ENCODE data around the gene ANKH.

ANKH gene

GRCh38 chr5:14778792-14779070 is 92.8 kb downstream of the ANKH start:
- H3K4me3 Mint-ChIP-seq: no peak overlapping the region
- no peak overlapping the region for H3K27ac Mint-ChIP-seq
- H3K27me3 Mint-ChIP-seq: no peaks in the 10 kb centered on the region
- H3K4me1 Mint-ChIP-seq: peaks cover 24% of the 10 kb centered on the region
- H3K9me3 Mint-ChIP-seq: no peaks in the 10 kb centered on the region
- no peak for DNase-seq
- no peak for ATAC-seq

GRCh38 chr5:14777932-14778791 is 93.4 kb downstream of the ANKH start:
- no peak overlapping the region for H3K27ac Mint-ChIP-seq
- no peak for ATAC-seq

GRCh38 chr5:14777187-14777586 is 94.4 kb downstream of the ANKH start:
- H3K4me1 Mint-ChIP-seq: peaks cover 17% of the 10 kb centered on the region
- no peak for ATAC-seq
- DNase-seq: no peak
- no peak overlapping the region for H3K27ac Mint-ChIP-seq
- H3K9me3 Mint-ChIP-seq: no peaks in the 10 kb centered on the region
- no peaks in the 10 kb centered on the region for H3K27me3 Mint-ChIP-seq
- no peak overlapping the region for H3K4me3 Mint-ChIP-seq

More at GRCh38 chr5:14777932-14778791, 93.4 kb downstream of the ANKH start:
- H3K4me3 Mint-ChIP-seq: no peak overlapping the region
- no peaks in the 10 kb centered on the region for H3K9me3 Mint-ChIP-seq
- DNase-seq: no peak
- peaks cover 19% of the 10 kb centered on the region for H3K4me1 Mint-ChIP-seq
- H3K27me3 Mint-ChIP-seq: no peaks in the 10 kb centered on the region

GRCh38 chr5:14776602-14777001 is 95.0 kb downstream of the ANKH start:
- Mint-ChIP-seq H3K4me1 (peaks cover 11% of the 10 kb centered on the region), H3K27me3 (no peaks in the 10 kb centered on the region), H3K9me3 (no peaks in the 10 kb centered on the region), H3K27ac (no peak overlapping the region), H3K4me3 (no peak overlapping the region)
- DNase-seq (no peak), ATAC-seq (no peak)

DNA sequence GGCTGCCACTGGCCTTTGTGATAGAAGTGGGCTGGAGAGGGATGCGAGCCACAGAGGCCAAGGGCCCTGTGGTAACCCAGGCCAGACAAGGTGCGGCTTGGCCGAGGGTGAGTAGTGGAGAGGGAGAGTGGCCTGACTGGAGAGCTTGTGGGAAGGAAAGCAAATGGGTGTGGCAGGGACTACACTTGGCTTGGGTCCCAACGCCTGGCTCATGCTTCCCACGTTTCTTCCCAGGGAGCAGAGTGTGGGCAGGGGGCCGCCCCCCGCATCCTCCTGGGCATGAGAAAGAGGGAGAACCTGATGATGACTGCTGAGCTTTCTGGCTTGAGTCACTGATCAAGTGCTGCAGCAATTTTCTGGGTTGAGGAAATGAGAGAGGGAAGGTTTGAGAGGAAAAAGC is 95.7 kb downstream of the ANKH start:
- H3K4me3 Mint-ChIP-seq: no peak overlapping the region
- DNase-seq (no peak), ATAC-seq (no peak)
- H3K27ac Mint-ChIP-seq: peak overlapping the region in 1 of 2 donors; percentile 1
- peaks cover 3% of the 10 kb centered on the region for H3K4me1 Mint-ChIP-seq
- H3K27me3 Mint-ChIP-seq: no peaks in the 10 kb centered on the region
- no peaks in the 10 kb centered on the region for H3K9me3 Mint-ChIP-seq

DNA sequence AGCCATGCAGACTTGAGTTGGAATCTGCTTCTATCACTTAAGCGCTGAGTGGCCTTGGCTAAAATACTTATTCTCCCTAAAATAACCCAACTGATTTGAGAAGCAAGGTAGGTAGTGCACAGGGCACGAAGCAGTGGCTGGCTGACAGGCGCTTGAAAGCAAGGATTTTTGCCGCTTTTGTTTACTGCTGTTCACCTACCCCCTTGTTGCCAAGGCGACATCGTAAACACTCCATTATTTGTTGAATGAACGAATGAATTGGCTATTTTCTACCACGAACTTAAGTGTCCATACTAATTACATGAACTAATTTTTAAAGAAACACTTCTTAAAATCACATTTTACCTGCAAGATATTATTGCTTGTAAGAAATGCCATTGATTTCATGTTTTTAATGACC is 98.0 kb downstream of the ANKH start:
- H3K27me3 Mint-ChIP-seq: no peaks in the 10 kb centered on the region
- no peaks in the 10 kb centered on the region for H3K4me1 Mint-ChIP-seq
- no peaks in the 10 kb centered on the region for H3K9me3 Mint-ChIP-seq
- H3K27ac Mint-ChIP-seq: no peak overlapping the region
- no peak overlapping the region for H3K4me3 Mint-ChIP-seq
- DNase-seq: no peak
- ATAC-seq: no peak

DNA sequence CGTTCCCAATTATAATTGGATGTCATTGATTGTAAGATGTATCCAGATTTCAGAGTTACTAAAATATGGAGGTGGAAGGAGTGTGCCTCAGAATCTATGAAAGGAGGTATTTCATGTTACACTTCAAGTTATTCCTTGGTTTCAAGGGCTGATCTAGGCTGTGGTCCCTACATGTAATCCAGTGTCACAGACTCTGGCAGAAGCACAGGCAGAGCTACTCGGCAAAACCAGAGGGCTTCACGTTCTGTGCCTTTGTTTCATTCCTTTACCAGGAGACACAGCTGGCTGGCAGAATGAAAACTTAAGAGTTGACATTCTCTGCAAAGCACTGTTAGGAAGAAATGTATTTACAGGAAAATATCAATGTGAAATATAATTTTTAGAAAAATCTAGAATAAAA is 99.6 kb downstream of the ANKH start:
- Mint-ChIP-seq H3K27ac (no peak overlapping the region), H3K4me3 (no peak overlapping the region), H3K27me3 (no peaks in the 10 kb centered on the region), H3K4me1 (peaks cover 2% of the 10 kb centered on the region), H3K9me3 (no peaks in the 10 kb centered on the region)
- DNase-seq (no peak), ATAC-seq (no peak)

- ATAC-seq (no peak), DNase-seq (no peak)
- no peak overlapping the region for H3K27ac Mint-ChIP-seq
- no peak overlapping the region for H3K4me3 Mint-ChIP-seq
- H3K9me3 Mint-ChIP-seq: no peaks in the 10 kb centered on the region
- H3K4me1 Mint-ChIP-seq: peaks cover 6% of the 10 kb centered on the region
- H3K27me3 Mint-ChIP-seq: no peaks in the 10 kb centered on the region
Observed at GRCh38 chr5:14771189-14771588, 100.4 kb downstream of the ANKH start.

GRCh38 chr5:14768508-14769365 is 102.8 kb downstream of the ANKH start:
- Mint-ChIP-seq H3K27me3 (no peaks in the 10 kb centered on the region), H3K27ac (no peak overlapping the region), H3K4me3 (no peak overlapping the region), H3K4me1 (peaks cover 6% of the 10 kb centered on the region), H3K9me3 (no peaks in the 10 kb centered on the region)
- ATAC-seq (no peak), DNase-seq (no peak)

DNA sequence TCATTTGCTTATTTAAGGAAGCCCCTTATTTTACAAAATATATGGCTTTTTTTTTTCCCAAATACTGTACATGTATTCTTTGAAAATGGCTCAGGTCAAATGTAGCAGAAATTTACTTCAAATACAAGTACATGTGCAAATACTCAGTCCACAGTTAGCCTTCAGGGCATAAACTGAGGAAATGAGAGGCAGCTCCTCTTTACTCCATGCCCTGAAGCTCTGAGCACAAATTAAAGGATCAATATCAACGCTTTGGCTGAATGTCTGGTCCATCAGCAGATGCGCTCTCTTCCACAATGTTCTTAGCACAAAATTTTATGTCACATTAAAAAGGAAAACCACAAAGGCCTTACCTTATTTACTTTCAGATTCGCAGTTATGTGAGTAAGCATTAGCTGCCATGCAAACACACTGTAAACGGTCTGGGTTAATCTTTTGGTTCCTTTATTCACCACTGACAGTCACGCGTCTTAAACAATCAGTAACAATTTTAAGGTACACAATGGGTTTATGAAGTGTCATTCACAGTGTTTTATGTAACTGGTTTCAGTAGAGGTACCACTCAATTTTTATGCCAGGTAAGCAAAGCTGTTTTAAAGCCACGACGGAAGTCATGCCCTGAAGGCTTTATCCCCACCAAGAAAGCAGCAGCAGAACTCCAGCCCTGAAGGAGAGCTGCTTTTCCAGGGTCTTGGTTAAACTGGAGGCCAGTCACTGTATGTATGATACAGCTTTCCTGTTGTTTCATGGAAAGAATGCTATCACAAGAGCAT is 103.7 kb downstream of the ANKH start:
- peaks cover 6% of the 10 kb centered on the region for H3K4me1 Mint-ChIP-seq
- no peak for ATAC-seq
- no peak overlapping the region for H3K27ac Mint-ChIP-seq
- no peak overlapping the region for H3K4me3 Mint-ChIP-seq
- no peak for DNase-seq
- no peaks in the 10 kb centered on the region for H3K27me3 Mint-ChIP-seq
- no peaks in the 10 kb centered on the region for H3K9me3 Mint-ChIP-seq

GRCh38 chr5:14767053-14767452 is 104.5 kb downstream of the ANKH start:
- Mint-ChIP-seq H3K4me3 (no peak overlapping the region), H3K27me3 (no peaks in the 10 kb centered on the region), H3K4me1 (peaks cover 6% of the 10 kb centered on the region), H3K9me3 (no peaks in the 10 kb centered on the region), H3K27ac (no peak overlapping the region)
- DNase-seq (no peak), ATAC-seq (no peak)

DNA sequence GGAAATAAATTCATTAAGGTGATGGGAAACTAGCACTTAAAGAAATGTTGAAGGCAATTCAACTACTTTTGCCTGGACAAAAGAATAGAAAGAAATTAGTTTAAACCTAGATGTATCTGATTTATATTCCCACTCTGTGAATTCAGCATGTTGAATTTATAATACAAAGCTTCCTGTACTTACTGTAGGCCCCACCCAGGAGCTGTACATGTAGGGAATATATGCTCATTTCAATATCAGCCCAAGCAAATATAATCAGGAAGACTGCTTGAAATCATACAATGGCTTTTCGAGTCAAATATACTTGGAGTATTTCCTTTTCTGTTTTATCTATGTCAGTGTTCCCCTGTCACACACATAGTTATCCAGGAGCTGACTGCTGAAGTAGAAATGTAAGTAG is 105.0 kb downstream of the ANKH start:
- Mint-ChIP-seq H3K27me3 (no peaks in the 10 kb centered on the region), H3K9me3 (no peaks in the 10 kb centered on the region), H3K4me1 (peaks cover 6% of the 10 kb centered on the region), H3K4me3 (no peak overlapping the region), H3K27ac (no peak overlapping the region)
- no peak for ATAC-seq
- DNase-seq: no peak

DNA sequence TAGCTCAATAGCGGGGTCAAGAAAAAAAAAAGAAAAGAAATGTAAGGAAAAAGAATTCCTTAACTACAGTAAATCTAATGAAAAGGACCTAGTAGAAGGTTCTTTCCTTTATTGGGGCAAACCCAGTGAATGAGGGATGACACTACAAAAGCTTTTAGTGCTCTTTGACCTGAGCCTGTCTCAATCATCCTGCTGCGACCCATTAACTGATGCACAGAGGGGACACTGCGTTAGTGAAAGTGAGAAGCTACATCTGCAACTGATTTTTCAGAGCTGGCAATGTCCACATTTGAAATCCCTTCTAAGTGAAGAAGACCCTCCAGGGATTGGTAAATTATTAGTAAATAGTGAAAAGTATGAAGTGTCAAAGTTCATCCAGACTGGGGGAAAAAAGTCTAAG is 106.0 kb downstream of the ANKH start:
- DNase-seq (no peak), ATAC-seq (no peak)
- H3K27me3 Mint-ChIP-seq: no peaks in the 10 kb centered on the region
- no peak overlapping the region for H3K27ac Mint-ChIP-seq
- no peaks in the 10 kb centered on the region for H3K9me3 Mint-ChIP-seq
- H3K4me3 Mint-ChIP-seq: no peak overlapping the region
- peaks cover 6% of the 10 kb centered on the region for H3K4me1 Mint-ChIP-seq

DNA sequence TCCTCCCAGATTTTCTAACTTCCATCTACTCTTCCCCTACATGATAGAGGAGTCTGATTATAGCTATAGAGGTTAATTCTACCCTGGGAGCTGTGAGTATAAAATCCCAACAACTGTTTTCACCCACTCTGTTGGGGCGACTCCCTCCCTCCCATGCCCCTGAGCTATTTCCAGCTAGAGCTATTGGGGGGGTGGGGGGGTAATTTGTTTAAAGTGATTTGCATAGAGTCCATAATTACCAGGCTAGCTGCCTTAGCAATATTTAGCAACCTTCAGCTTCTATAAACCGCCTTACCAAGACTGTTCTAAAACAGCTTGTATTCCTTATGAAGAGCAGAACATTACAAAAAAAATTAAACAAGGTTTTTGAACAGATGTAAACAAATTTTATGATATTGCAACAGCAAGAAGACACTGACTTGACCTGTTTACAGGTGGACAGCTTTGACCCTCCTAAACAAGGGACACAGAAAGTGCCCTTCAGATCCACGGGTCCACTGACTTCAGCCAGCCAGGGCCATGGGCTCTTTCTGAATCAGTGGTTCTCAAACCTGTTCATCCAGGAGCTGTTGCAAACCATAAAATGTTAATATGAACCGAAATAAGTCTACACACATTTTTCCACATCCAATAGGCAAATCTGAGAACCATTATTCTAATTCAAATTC is 108.9 kb downstream of the ANKH start:
- no peak overlapping the region for H3K4me3 Mint-ChIP-seq

DNA sequence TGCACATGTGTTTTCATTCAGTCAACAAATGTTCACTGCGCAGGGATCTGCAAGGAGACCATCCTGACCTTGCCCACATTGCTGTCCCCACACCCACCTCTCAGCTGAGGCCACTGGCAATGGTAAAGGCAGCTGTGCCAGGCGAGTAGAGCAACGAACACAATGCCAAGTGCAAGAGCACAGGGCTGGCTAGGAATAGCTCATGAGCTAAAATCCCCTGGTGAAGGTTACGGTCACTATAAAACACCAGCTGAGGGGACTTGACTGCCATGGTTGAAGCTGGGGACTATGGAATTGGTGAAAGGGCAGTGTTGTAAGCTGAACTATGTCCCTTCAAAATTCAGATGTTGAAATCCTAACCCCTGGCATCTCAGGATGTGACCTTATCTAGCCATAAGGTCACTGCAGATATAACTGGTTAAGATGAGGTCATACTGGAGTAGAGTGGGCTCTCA is 111.0 kb downstream of the ANKH start:
- Mint-ChIP-seq H3K27ac (peak overlapping the region in 1 of 2 donors; percentile 14), H3K9me3 (no peaks in the 10 kb centered on the region), H3K4me3 (no peak overlapping the region), H3K27me3 (no peaks in the 10 kb centered on the region), H3K4me1 (no peaks in the 10 kb centered on the region)
- DNase-seq: no peak
- no peak for ATAC-seq

More for the DNA sequence above, 108.9 kb downstream of the ANKH start:
- Mint-ChIP-seq H3K27me3 (no peaks in the 10 kb centered on the region), H3K9me3 (no peaks in the 10 kb centered on the region), H3K27ac (no peak overlapping the region), H3K4me1 (peaks cover 6% of the 10 kb centered on the region)
- no peak for ATAC-seq
- no peak for DNase-seq
